Suprapubic skin (tissue), 4 donors: ENCODE results near the gene SESN3. TPM values are rescaled to one million over a fixed set of nuclear protein-coding genes. Genes with fewer than 3 reads are reported as not detected.

Source experiments
- DNase-seq, 2 donors: peaks; one replicate each; pipeline ENCODE4 v3.0.0-alpha.2; 2019; ENCODE audit warnings: low spot score in 2 of 2
- H3K27ac ChIP-seq: fragments of 200-600 bp; sonication (generic); one replicate; pipeline ENCODE4 v1.5.1; 2019
- H3K27me3 ChIP-seq: fragments of 200-600 bp; sonication (generic); one replicate; pipeline ENCODE4 v1.5.1; 2019
- H3K36me3 ChIP-seq: fragments of 200-600 bp; sonication (generic); one replicate; pipeline ENCODE4 v1.5.1; 2019
- H3K4me1 ChIP-seq: fragments of 200-600 bp; sonication (generic); one replicate; pipeline ENCODE4 v1.5.1; 2019
- H3K4me3 ChIP-seq: fragments of 200-600 bp; sonication (generic); one replicate; pipeline ENCODE4 v1.5.1; 2019; ENCODE audit warnings: mild to moderate bottlenecking
- H3K9me3 ChIP-seq: fragments of 200-600 bp; sonication (generic); one replicate; pipeline ENCODE4 v1.5.1; 2019
- CTCF ChIP-seq, 2 donors: fragments of 200-600 bp in 1 of 2; fragments of 450-650 bp in 1 of 2; sonication (generic) in 1 of 2; IDR thresholded peaks; one replicate each; pipeline ENCODE4 v1.5.1; 2016 to 2019; ENCODE audit warnings: antibody characterized with exemption in 2 of 2, mild to moderate bottlenecking in 1 of 2, moderate library complexity in 1 of 2
- EP300 ChIP-seq: sonication (generic); formaldehyde crosslinking; IDR thresholded peaks from one replicate; pipeline ENCODE4 v1.6.1; 2017; ENCODE audit warnings: antibody characterized with exemption
- POLR2A ChIP-seq, 2 donors: fragments of 450-650 bp; IDR thresholded peaks; one replicate each; pipeline ENCODE4 v1.6.1; 2017; ENCODE audit warnings: antibody characterized with exemption in 2 of 2, mild to moderate bottlenecking in 2 of 2, moderate library complexity in 2 of 2
- POLR2AphosphoS5 ChIP-seq, 3 donors: sonication (generic); formaldehyde crosslinking; IDR thresholded peaks; one replicate each; pipeline ENCODE4 v1.6.1; 2017; ENCODE audit warnings: antibody characterized with exemption in 3 of 3
- WGBS: methylation state at CpG from one replicate; pipeline ENCODE4 v1.1.5; 2018; 5-methylcytosine and 5-hydroxymethylcytosine counted together
- total RNA-seq, 4 donors: library from RNA; depleted of rRNA; stranded (reverse); fragments of >200 nt; gene quantifications; one replicate each; pipeline ENCODE4 v1.1.0, GENCODE V29; 2016

The SESN3 gene
- total RNA-seq, 4 donors from 2014 or later = 27.6 to 41.0 (median 32.1) TPM

- Histone ChIP-seq H3K27ac (no peak overlapping the region), H3K4me3 (no peak overlapping the region), H3K36me3 (no peaks in the 10 kb centered on the region), H3K4me1 (peaks cover 3% of the 10 kb centered on the region), H3K27me3 (no peaks in the 10 kb centered on the region), H3K9me3 (no peaks in the 10 kb centered on the region)
- TF ChIP-seq EP300 (no peak), POLR2AphosphoS5 (IDR thresholded peaks at IDR 0.05) (no peak), POLR2A (IDR thresholded peaks at IDR 0.05) (no peak), CTCF (IDR thresholded peaks at IDR 0.05) (no peak)
- 79% methylated on average over 4 of the region's 4 CpGs for WGBS
- DNase-seq = no peak
Observed at GRCh38 chr11:95200781-95201457, 30.1 kb downstream of the SESN3 start.

GRCh38 chr11:95195831-95196230 lies 35.2 kb downstream of the SESN3 start:
- no peak for DNase-seq
- TF ChIP-seq EP300 (no peak), POLR2AphosphoS5 (IDR thresholded peaks at IDR 0.05) (no peak), CTCF (IDR thresholded peaks at IDR 0.05) (no peak), POLR2A (IDR thresholded peaks at IDR 0.05) (no peak)
- H3K27me3 ChIP-seq = no peaks in the 10 kb centered on the region
- H3K4me3 ChIP-seq = no peak overlapping the region
- H3K36me3 ChIP-seq = peaks cover 6% of the 10 kb centered on the region
- no peaks in the 10 kb centered on the region for H3K9me3 ChIP-seq
- H3K4me1 ChIP-seq = no peaks in the 10 kb centered on the region
- WGBS = 79% methylated on average over 5 of the region's 5 CpGs
- H3K27ac ChIP-seq = no peak overlapping the region

- H3K4me3 ChIP-seq = no peak overlapping the region
- no peaks in the 10 kb centered on the region for H3K9me3 ChIP-seq
- TF ChIP-seq CTCF (IDR thresholded peaks at IDR 0.05) (no peak), POLR2AphosphoS5 (IDR thresholded peaks at IDR 0.05) (no peak), EP300 (no peak), POLR2A (IDR thresholded peaks at IDR 0.05) (no peak)
- no peaks in the 10 kb centered on the region for H3K4me1 ChIP-seq
- DNase-seq = no peak
- H3K27ac ChIP-seq = no peak overlapping the region
- H3K36me3 ChIP-seq = peaks cover 26% of the 10 kb centered on the region
- WGBS = 90% methylated on average over 1 of the region's 1 CpG
- no peaks in the 10 kb centered on the region for H3K27me3 ChIP-seq
Observed at GRCh38 chr11:95193541-95193940, 37.5 kb downstream of the SESN3 start.

GRCh38 chr11:95192717-95193116 lies 38.3 kb downstream of the SESN3 start:
- peaks cover 34% of the 10 kb centered on the region for H3K36me3 ChIP-seq
- no peak for TF ChIP-seq EP300
- TF ChIP-seq POLR2A (IDR thresholded peaks at IDR 0.05) = no peak
- TF ChIP-seq CTCF (IDR thresholded peaks at IDR 0.05) = no peak
- no peak for TF ChIP-seq POLR2AphosphoS5 (IDR thresholded peaks at IDR 0.05)

GRCh38 chr11:95187723-95188122 lies 43.3 kb downstream of the SESN3 start:
- Histone ChIP-seq H3K4me1 (no peaks in the 10 kb centered on the region), H3K36me3 (peaks cover 47% of the 10 kb centered on the region), H3K27me3 (no peaks in the 10 kb centered on the region), H3K9me3 (no peaks in the 10 kb centered on the region), H3K27ac (no peak overlapping the region), H3K4me3 (no peak overlapping the region)
- TF ChIP-seq POLR2AphosphoS5 (IDR thresholded peaks at IDR 0.05) (no peak), EP300 (no peak), CTCF (IDR thresholded peaks at IDR 0.05) (no peak), POLR2A (IDR thresholded peaks at IDR 0.05) (no peak)
- DNase-seq = no peak

More at GRCh38 chr11:95192717-95193116, 38.3 kb downstream of the SESN3 start:
- no peak for DNase-seq
- WGBS = 76% methylated on average over 3 of the region's 3 CpGs
- Histone ChIP-seq H3K27me3 (no peaks in the 10 kb centered on the region), H3K9me3 (no peaks in the 10 kb centered on the region), H3K4me1 (no peaks in the 10 kb centered on the region), H3K27ac (no peak overlapping the region), H3K4me3 (no peak overlapping the region)
